Activated CD4-positive, alpha-beta T cell treated with anti-CD3 and anti-CD28 coated beads, Interleukin-2, amount 50 U/mL, for 4 hours (primary cell): ENCODE results near the gene NLRP9.

Source experiments
- DNase-seq, 2 experiments: peaks; one replicate each; pipeline ENCODE4 v3.0.0-alpha.2; 2020

NLRP9 gene

DNA sequence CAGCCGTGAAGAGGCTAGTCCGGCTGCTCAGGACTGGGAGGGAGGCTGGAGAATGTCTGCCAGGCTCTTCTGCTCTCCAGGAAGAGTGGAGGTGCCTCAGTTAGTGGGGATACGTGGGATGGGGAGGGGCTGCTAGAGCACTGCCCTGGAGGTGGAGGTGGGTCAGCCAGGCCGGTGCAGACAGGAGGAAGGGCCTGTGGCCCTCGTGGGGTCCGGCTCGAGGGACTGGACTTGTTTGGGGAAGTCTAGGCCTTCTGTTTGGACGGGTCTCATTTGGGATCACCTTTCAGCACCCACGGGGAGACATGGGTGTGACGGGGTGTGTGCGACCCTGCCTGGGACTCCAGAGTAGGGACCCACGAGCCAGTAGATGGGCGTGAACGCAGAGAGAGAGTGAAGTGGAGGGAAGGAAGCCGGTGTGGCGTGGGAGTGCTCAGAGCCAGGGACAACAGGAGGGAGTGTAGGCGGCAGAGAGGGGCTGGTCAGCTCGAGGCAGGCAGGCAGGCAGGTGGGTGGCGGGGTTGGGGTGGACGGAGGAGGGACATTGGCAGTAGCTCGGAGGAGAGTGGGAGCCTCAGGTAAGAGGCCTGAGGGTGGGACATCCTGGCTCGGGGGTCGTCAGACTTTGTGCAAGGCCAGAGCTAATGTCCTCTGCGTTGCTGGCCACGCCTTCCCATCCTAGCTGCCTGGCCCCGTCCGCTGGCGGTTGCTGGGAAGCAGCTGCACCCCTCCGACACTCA, 51.7 kb downstream of the NLRP9 start:
- DNase-seq = no peak

DNA sequence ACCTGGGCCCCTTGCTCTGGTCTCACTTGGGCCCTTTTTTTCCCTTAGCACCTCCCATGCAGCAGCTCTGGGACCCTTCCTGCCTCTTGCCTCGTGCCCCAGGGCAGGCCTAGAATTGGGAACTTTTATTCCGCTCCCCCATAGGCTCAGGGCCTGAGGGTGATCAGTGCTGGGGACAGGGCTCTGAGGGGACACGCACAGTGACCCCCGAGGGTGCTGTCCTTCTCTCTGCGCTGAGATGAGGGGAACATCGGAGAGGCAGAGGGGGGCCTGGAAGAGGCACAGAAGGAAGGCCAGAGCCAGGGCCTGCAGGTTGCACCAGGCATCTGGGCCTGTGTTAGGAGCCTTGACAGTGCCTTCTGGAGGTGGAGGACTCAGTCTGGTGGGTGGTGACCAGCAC, 52.4 kb downstream of the NLRP9 start:
- no peak for DNase-seq

DNA sequence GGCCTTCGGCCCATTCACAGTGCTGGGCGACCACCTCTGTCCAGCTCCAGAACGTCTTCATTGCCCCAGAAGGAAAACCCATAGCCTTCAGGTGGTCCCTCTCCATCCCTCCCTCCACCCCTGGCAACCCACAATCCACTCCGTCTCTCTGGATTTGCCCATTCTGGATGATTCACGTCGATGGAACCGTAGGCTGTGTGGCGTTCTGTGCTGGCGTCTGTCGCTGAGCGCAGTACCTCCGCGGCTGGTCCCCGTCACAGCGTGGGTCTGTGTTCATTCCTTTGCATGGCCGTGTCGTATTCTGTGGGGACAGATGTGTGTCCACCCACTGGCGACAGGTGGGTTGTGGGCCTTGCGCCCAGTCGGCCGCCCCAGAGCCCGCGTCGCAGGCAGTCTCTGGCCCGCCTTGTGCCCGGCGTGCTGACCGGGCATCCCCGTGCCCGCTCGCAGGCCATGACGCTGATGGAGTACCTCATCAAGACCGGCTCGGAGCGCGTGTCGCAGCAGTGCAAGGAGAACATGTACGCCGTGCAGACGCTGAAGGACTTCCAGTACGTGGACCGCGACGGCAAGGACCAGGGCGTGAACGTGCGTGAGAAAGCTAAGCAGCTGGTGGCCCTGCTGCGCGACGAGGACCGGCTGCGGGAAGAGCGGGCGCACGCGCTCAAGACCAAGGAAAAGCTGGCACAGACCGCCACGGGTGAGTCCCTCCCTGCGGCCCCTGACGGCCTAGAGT, 53.1 kb downstream of the NLRP9 start:
- no peak for DNase-seq

DNA sequence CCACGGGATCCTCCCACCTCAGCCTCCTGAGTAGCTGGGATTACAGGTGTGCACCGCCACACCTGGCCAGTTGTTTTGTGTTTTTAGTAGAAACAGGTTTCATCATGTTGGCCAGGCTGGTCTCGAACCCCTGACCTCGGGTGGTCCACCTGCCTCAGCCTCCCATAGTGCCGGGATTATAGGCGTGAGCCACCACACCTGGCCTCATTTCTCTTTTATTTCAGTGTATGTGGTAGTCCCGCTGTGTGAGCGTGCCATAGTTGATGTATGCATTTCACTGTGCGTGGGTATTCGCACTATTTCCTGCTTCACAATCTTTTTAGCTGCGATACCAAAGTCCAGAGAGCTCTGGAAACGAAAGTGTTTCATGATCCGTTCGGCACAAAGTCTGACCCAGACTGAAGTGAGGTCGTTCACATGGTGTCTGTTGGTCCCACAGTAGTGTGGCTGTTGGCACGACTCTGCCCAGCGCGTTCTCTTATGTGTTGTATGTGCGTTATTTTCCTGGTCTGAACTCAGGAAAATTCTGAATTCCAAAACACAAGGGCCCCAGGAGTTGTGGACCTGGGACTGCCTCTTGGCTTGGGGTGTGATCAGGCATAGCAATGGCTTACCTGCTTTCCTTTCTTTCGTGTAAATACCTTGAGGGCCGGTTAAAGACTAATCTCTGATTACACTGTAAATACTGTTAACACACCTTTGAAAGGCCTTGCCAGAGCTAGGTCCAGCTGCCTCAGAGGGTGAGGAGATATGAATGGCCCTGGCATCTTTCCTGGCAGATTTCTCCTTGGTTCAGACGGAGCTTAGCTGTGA, 54.5 kb downstream of the NLRP9 start:
- DNase-seq = no peak

DNA sequence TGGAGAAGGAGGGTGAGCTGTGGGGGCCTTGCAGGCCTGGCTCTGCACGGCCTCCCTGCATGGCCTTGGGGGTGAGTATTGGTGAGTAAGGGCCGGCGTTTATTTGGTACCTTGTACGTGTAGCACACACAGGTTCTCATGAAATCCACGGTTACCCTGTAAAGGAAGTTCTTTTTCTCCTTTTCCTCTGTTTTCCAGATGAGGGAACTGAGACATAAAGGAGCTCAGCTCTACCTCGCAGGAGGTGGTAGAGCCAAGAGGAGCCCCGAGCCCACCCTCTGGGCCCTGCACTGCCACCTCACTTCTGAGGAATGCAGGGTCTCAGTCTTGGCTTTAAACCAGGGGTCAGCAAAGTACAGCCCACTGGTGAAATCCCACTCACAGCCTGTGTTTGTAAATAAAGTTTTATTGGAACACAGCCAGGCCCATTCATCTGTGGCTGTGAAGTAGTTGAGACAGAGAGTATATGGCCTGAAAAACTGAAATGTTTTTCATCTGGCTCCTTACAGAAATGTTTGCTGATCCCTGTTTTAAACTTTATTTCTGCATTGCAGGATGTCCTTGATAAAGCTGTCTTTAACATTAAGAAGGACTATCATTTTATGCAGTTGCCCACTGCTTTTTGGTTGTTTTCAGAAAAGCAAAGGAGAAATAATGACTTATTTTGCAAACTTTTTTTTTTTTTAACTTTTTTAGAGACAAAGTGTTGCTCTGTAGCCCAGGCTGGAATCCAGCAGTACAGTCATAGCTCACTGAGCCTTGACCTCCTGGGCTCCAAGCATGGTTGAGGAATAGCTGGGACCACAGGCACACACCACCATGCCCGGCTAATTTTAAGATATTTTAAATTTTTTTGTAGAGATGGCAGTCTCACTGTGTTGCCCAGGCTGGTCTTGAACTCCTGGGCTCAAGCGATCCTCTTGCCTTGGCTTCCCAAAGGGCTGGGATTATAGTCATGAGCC, 56.8 kb downstream of the NLRP9 start:
- no peak for DNase-seq

DNA sequence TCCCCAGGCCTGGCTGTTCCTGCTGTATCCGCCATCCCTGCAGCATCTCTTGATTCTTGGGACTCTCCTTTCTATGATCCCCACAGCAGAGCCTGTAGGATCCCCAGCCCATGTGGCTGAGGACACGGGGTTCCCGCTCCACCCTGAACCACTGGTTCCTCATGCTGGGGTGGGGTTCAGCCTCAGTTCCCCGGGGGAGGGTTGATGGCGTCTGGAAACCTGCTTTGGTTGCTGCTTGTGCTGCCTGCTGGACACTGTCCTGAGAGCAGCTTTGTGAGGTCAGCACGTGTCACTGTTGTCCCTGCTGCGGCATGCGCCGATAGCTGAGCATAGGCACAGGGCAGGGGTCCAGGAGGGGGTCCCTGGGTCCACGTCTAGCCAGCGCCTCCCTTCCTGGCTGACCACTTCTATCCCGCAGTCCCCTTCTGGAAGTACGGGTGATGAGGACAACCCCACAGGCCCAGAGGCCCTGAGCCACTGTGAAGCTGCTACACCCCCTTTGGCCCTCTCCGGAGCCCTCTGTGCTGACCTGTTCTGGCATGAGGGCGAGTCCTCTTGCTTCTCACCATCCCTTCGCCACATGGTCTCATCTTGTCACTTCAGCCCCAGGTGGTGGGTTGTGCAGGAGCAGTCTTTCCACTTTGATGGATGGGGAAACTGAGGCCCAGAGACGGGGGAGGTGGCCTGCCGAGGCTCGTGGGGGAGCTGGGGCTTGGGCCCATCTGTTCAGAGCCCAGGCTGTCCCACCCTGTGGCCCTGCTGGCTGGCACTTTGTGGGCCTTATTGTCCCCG, 57.7 kb downstream of the NLRP9 start:
- no peak for DNase-seq

DNA sequence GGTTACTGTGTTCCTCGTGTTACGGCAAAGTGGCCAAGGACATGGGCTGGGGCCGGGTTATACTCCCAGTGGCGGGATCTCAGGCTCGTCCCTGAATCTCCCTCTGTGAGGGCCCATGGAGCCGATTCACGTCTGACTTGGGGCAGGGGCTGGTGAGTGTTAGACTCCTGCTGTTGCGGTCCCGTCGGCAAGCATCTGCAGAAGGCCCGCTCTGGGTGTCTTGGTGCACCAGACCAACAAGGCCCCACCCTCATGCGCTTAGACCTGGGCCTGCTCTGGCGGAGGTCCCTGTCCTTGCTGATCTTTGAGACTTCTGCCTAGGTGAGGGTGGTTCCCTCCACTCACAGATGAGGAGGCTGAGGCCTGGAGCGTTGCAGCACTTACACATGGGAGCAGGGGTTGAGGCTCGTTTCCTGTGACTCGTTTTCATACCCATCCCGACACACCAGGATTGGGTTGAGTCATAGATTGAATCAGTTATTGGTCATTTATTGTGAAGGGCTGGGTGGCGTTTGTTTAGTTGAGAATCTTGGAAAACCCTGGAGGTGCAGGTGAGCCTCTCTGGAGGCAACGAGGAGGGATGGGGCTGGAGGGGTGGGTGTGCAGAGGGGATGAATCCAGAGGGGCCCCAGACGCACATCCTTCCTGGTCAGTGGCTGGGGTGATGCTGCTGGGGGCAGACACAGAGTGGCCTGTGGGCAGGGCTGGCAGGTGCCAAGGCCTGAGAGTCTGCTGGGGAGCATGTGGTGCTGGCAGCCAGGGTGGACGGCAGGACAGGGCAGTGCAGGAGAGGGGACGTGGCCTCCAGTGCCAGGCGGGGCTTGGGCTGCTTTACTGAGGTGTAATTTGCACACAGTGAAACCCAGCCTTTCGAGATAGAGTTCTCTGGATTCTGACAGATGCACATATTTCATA, 58.6 kb downstream of the NLRP9 start:
- no peak for DNase-seq

DNA sequence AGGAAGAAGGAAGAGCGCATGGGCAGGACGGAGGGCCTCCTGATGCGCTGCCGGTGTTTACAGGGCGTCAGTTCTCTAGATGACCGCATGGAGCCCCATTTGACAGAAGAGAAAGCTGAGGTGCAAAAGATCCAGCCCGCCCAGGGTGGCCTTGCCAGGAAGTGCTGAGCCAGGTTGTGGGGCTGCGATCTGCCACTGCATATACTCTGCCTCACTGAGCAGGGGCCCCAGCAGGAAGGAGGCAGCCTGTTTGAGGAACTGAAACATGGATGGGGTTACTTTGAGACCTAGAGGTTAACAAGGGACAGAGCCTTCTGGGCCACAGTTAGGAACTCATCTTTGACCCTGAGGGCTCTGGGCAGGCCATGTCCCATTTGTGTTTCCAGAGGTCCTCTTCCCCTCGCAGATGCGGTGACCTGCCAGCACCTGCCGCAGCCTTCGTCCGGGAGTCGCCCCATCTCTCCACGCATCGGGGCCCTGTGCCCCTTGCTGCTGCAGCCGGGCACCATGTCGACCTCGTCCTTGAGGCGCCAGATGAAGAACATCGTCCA, 60.0 kb downstream of the NLRP9 start:
- DNase-seq = no peak

DNA sequence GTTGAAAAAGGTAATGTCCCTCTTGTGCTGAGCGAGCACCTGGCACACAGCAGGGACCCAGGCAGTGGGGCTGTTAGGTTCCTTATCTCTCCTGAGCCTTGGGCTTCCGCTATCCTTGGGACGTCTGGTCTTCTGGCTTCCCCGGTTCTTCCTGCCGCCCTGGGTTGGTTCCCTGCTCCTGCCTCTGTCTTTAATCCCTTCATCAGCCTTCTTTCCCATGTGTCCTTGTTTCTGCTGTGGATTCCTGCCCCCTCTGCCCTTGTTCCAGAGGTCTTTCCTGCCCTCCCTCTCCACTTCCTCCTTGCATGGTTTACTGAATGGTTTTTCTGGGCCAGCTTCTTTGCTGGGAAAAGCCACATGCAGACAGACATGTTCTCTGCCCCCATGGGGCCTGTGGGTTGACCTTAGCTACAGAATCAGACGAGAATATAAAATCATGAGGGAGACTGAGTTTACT, 60.6 kb downstream of the NLRP9 start:
- DNase-seq = no peak

DNA sequence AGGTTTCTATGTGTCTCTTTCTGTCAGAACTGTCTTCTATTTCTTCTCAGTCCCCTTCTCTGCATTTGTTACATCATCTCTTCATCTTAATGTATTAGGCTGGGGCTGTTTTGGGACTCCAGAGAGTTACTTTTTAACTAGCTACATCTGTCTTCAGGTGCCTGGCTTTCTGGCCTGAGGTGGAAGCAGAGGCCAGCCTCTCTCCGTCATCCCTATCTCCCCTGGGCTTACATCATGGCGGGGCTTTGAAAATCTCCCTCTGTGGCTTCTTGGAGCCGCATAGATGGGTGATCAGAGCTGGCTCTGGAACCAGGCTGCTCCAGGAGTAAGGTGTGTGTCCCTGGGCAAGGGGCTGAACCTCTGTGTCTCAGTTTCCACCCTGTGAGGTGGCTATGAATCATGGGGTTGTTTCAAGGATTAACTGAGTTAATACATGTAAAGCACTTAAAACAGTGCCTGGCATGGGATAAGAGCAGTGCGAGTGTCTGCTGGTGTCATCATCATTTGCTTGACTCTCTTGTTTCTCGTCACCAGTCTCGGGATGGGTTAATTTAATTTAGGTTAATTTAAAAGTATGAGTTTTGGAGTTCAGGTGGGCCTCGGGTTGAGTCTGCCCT, 61.2 kb downstream of the NLRP9 start:
- DNase-seq = no peak

DNA sequence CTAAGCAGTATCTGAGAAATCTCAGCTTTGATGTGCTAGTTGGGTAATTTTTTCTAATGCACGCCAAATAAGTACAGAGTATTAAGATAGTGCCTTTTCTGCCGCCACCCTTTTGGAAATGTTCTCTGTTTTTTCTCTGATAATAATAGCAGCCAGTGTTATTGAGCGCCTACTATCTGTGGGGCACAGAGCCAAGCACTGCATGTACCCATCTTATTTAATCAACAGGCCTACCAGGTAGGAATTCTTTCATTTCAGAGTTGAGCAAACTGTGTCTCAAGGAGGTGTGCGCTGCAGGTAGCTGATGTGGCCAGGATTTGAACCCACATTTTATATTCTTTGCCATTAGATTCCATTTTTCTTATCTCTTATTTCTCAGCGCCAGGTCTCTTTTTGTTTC, 61.8 kb downstream of the NLRP9 start:
- no peak for DNase-seq

DNA sequence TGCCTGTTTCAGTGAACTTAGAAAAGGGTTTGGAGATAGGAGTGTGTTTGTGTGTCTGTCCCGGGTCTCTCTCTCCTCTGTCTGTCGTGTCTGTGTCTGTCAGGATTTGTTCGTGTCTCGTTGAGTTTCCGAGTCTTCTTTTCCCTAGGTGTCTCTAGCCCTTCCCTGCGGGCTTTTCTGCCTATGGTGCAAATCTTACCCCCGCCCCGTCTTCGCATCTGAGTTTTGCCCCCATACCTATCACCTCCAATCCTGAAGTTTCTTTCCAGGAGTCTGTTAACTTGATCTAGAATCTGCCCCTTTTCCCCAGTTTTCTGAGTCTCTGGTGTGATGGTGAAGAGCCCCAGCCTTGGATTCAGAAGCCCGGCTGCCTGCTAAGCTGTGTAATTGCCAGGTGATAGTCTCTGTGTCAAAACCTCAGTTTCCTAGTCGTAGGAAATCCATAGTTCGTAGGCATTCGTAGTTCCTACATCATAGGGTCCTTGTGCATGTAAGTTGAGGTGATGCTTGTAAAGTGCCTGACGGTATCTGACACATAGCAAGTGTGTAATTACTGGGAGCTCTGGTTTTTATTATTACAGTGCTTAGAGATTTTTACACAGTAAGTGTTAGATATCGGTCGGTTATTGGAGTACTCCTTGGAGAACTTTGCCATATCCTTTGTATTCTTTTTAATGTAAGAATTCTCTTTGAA, 62.4 kb downstream of the NLRP9 start:
- DNase-seq = no peak

DNA sequence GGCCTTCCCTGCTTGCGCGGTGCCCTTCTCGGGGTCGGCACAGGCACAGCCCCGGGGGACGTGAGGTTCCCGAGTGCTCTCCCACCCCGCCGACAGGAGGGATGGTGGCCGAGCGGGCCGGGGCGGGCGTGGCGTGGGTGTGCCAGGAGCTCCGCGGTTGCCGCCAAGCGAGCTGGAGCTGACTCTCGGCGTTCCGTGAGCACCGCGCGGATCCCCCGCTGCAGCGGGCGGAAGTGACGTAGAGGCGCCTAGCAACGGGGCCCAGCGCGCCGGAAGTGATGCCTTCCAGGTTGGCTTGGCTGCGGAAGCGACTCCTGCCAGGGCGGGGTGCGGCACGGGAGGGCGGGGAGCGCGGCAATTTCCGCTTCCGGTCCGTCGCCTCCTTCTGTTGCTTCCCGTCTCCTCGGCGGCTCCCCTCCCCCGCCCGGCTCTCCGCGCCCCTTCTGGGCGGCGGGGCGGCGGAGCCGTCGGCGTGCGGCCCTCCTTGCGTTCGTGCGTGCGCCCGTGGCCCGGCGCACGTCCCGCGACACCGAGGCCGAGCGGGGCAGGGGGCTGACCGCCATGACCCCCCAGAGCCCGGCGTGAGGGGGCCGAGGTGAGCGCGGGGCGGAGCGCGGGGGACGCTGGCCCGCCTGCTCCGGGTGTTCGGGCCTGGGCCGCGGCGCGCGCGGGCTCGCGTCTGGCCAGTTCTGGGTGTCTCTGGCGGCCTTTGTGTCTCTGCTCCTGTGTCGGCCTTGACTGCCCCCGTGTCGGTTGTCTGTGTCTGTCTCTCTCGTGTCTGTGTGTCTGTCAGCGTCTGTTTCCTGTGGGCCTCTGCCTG, 63.2 kb downstream of the NLRP9 start, which contains the start of gene EPN1:
Gene EPN1, plus strand, starts transcription at position 386 of the 820 bp plus-strand sequence. CDS start 3,402 bp downstream, outside the sequence.
- DNase-seq = peak; percentile 96 to 97

DNA sequence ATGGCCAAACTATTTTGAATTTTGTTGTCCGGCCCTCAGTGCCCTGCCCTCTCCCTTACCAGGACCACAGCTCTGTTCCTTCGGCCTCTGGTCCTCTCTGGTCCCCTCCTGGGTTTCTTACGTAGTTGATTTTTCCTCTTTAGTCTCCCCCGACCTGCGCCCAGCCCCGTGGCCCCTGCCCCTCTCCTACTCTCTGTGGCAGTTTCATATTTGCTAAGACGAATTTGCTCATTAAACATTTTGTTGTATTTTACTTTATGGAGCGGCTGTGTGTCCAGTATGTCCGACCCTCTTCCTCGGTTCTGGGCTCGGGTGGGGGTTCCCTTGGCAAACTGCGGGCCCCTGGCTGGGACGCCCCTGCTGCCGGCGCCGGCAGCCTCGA, 63.8 kb downstream of the NLRP9 start:
- DNase-seq = no peak

DNA sequence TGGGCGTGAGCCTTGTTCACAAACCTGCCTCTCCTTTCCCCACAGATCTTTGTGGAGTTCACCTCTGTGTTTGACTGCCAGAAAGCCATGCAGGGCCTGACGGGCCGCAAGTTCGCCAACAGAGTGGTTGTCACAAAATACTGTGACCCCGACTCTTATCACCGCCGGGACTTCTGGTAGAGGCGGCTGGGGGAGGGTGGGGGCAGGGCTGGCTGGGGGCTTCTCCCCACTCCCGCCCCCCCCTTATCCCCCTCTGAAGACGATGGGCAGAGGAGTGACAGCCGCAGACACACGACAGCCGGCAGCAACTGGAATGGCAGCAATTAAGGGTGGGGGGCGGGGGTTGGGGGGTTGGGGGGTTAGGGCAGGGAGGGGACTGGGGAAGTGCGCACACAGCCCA, 64.3 kb downstream of the NLRP9 start:
- DNase-seq = no peak

DNA sequence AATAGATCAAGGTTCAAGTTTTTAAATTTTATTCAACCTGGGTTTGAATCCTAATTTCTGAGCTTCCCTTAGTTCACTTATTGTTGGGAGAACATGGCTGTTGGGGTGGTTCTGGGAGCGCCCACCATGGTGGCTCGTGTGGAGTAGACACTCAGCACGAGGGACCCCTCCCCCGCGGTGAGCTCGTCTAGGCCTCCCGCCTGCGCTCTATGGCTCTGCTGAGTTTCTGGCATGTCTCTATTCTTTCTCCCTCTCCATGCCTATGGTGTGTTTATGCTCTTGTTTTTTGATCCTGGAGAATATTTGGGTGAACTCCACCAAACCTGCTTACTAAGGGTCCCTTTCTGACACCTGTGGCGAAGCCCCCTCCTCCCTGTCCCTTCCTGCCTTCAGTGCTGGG, 64.7 kb downstream of the NLRP9 start:
- DNase-seq = no peak

DNA sequence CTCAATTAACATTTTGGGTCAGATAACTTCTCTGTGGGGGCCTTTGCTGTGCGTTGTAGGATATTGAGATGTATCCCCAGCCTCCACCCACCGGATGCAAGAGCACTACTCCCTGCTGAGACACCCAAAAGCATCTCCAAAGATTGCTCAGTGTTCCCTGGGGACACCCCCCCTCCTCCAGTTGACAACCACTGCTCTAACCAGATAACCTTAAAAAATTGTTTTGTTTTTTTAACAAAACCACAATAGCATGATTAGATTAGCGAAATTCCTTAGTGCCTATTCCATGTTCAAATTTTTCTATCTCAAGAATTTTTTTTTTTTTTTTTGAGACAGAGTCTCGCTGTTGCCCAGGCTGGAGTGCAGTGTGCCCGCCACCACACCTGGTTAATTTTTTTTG, 65.8 kb downstream of the NLRP9 start:
- DNase-seq = no peak

DNA sequence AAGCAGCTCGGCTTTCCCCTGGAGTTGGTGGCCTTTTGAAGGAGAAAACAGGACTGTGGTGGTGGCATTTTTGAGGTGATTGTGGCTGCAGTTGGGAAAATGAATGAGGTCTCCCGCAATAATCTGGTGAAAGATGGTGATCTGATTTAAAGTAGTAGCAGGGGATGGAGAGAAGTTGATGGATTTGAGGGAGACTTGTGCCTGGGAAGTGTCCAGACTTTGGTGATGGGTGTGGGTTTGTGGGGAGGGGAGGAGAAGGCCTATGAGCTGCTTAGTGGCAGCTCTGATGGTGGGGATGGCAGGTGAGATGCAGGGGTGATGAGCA, 67.2 kb downstream of the NLRP9 start:
- no peak for DNase-seq
